CD4-positive, alpha-beta T cell (primary cell): Measurements from ENCODE around the gene USP6NL. TPM values are rescaled to one million over a fixed set of nuclear protein-coding genes. Genes with fewer than 3 reads are reported as not detected.

ENCODE experiments used
- ATAC-seq: fragments of 200-7000 bp; cut with Tn5 transposase; one replicate; pipeline ENCODE4 v1.10.0; 2022; ENCODE audit warnings: mild to moderate bottlenecking; ENCODE audit not compliant: poor library complexity
- CTCF ChIA-PET: fragments of 350-600 bp; sonication (Branson Sonifier 250); formaldehyde crosslinking; loops from one replicate; lab custom pipeline; 2021; ENCODE audit warnings: antibody characterized with exemption, inconsistent platforms; lab: Charles Lee
- POLR2A ChIA-PET: fragments of 350-600 bp; sonication (Branson Sonifier 250); formaldehyde crosslinking; loops from one replicate; lab custom pipeline; 2021; ENCODE audit warnings: antibody characterized with exemption, inconsistent platforms; lab: Charles Lee
- DNase-seq, 14 experiments: peaks; one replicate each; pipeline ENCODE4 v3.0.0-alpha.2; 2013 to 2020; ENCODE audit warnings: mixed read lengths in 2 of 14
- H3K27ac ChIP-seq, 2 donors: one replicate each; pipeline versions ENCODE4 v1.5.1 to v1.7.0; 2013; ENCODE audit warnings: low read length in 2 of 2, low read depth in 1 of 2, mild to moderate bottlenecking in 1 of 2
- H3K27me3 ChIP-seq, 2 experiments: 1 replicate in 1 of 2; 2 replicates in 1 of 2; pipeline versions ENCODE4 v1.6.1 to v1.7.0; 2013; ENCODE audit warnings: low read length in 2 of 2, control low read depth in 1 of 2, mild to moderate bottlenecking in 1 of 2, moderate library complexity in 1 of 2; ENCODE audit not compliant: insufficient read depth in 2 of 2, control insufficient read depth in 1 of 2
- H3K36me3 ChIP-seq: one replicate; pipeline ENCODE4 v1.6.1; 2013; ENCODE audit warnings: low read length, control low read depth; ENCODE audit not compliant: insufficient read depth
- H3K4me1 ChIP-seq: one replicate; pipeline ENCODE4 v1.6.1; 2013; ENCODE audit warnings: low read length, control low read depth; ENCODE audit not compliant: insufficient read depth
- H3K4me3 ChIP-seq: one replicate; pipeline ENCODE4 v1.5.1; 2013; ENCODE audit warnings: mild to moderate bottlenecking, low read length, moderate library complexity
- H3K9me3 ChIP-seq, 2 experiments: 1 replicate in 1 of 2; 2 replicates in 1 of 2; pipeline versions ENCODE4 v1.6.1 to v1.7.0; 2013; ENCODE audit warnings: low read length in 2 of 2, mild to moderate bottlenecking in 2 of 2, control low read depth in 1 of 2, moderate library complexity in 1 of 2; ENCODE audit not compliant: control insufficient read depth in 1 of 2, insufficient read depth in 1 of 2
- H3K27ac Mint-ChIP-seq: one replicate; pipeline ENCODE4 v1.8.0; 2020; ENCODE audit warnings: mixed read lengths
- H3K27me3 Mint-ChIP-seq: one replicate; pipeline ENCODE4 v1.8.0; 2021; ENCODE audit warnings: mixed read lengths
- H3K36me3 Mint-ChIP-seq: one replicate; pipeline ENCODE4 v1.8.0; 2021; ENCODE audit warnings: low read depth, mixed read lengths
- H3K4me1 Mint-ChIP-seq: one replicate; pipeline ENCODE4 v1.8.0; 2021; ENCODE audit warnings: low read depth, mixed read lengths
- H3K4me3 Mint-ChIP-seq: one replicate; pipeline ENCODE4 v1.8.0; 2020; ENCODE audit warnings: mild to moderate bottlenecking, mixed read lengths
- H3K9me3 Mint-ChIP-seq: one replicate; pipeline ENCODE4 v1.8.0; 2020; ENCODE audit warnings: mixed read lengths
- intact Hi-C, 2 experiments: fragments of 100-400 bp; cut with DNase I in 1 of 2; cut with micrococcal nuclease in 1 of 2; formaldehyde crosslinking; loops; one replicate each; pipeline versions ENCODE4 v1.15.1 to v1.9.0; 2023 to 2025; cut with DNase I, micrococcal nuclease
- total RNA-seq, 174 experiments: library from RNA in 2 of 174; stranded (reverse) in 2 of 174; gene quantifications; one replicate each; pipeline ENCODE4 v1.2.3 and lab custom pipeline; 2021 to 2026
- TF ChIP-seq, protein P1 (sequence below): fragments of 200-600 bp; IDR thresholded peaks from one replicate; pipeline ENCODE4 v1.8.0; 2022; ENCODE audit warnings: antibody characterized with exemption, mild to moderate bottlenecking

The USP6NL gene
- total RNA-seq, 2 experiments from 2014 or later, result 5.2 to 5.6 TPM

DNA sequence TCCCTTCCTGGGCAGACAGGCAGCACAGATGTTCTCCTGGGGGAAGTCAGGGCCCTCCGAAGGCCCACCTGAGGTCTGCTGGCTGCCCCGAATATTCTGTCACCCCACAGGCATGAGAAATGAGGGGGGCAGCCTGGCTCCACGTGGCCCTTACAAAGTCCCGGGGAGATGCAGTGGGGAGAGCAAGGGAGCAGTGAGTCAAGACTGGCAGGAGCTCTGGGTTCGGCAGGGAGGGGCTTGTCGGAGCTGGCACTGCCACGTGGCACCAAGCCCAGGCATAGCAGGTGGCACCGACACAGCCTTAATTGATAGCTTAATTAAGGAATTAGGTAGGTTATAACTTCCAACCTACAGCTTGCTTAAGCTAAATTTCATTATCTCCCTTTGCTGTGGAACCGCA, 163.9 kb downstream of the USP6NL start:
- no peak overlapping the region for H3K4me3 ChIP-seq
- no peak overlapping the region for H3K27ac Mint-ChIP-seq
- no peak overlapping the region for H3K4me3 Mint-ChIP-seq
- H3K27ac ChIP-seq, result no peak overlapping the region
- no peaks in the 10 kb centered on the region for H3K36me3 Mint-ChIP-seq
- intact Hi-C loops, result no loop called here
- H3K36me3 ChIP-seq, result no peaks in the 10 kb centered on the region
- POLR2A ChIA-PET, result no interaction called here
- H3K9me3 Mint-ChIP-seq, result no peaks in the 10 kb centered on the region
- DNase-seq (peak in 1 of 14 experiments; percentile 19), ATAC-seq (no peak)
- TF ChIP-seq, protein P1, sequence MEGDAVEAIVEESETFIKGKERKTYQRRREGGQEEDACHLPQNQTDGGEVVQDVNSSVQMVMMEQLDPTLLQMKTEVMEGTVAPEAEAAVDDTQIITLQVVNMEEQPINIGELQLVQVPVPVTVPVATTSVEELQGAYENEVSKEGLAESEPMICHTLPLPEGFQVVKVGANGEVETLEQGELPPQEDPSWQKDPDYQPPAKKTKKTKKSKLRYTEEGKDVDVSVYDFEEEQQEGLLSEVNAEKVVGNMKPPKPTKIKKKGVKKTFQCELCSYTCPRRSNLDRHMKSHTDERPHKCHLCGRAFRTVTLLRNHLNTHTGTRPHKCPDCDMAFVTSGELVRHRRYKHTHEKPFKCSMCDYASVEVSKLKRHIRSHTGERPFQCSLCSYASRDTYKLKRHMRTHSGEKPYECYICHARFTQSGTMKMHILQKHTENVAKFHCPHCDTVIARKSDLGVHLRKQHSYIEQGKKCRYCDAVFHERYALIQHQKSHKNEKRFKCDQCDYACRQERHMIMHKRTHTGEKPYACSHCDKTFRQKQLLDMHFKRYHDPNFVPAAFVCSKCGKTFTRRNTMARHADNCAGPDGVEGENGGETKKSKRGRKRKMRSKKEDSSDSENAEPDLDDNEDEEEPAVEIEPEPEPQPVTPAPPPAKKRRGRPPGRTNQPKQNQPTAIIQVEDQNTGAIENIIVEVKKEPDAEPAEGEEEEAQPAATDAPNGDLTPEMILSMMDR, result no peak
- peaks cover 12% of the 10 kb centered on the region for H3K4me1 Mint-ChIP-seq
- peaks cover 6% of the 10 kb centered on the region for H3K4me1 ChIP-seq
- no peaks in the 10 kb centered on the region for H3K9me3 ChIP-seq
- no peaks in the 10 kb centered on the region for H3K27me3 Mint-ChIP-seq
- no peaks in the 10 kb centered on the region for H3K27me3 ChIP-seq
- CTCF ChIA-PET, result no interaction called here

DNA sequence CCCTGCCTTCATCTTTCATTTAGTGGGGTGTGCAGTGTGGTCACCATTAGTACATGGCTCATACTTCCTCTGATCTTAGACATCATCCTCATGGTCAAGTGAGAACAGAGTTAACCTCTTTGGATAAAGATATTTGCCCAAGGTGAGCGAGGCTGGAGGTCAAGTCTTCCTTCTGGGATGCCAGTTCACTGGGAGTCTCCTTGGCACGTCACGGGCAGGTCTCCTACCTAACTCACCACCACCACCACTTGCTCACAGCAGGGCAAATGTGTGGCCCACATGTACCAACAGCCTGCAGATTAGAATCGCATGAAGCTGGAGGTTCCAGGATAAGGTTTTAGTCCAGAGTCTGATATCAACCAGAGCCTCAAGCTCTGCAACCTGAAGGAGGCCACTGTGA, 164.6 kb downstream of the USP6NL start:
- Histone ChIP-seq H3K9me3 (no peaks in the 10 kb centered on the region), H3K36me3 (no peaks in the 10 kb centered on the region), H3K4me1 (peaks cover 6% of the 10 kb centered on the region), H3K27me3 (no peaks in the 10 kb centered on the region), H3K27ac (no peak overlapping the region), H3K4me3 (no peak overlapping the region)
- Mint-ChIP-seq H3K36me3 (no peaks in the 10 kb centered on the region), H3K27ac (no peak overlapping the region), H3K9me3 (no peaks in the 10 kb centered on the region), H3K27me3 (no peaks in the 10 kb centered on the region), H3K4me3 (no peak overlapping the region), H3K4me1 (peaks cover 12% of the 10 kb centered on the region)
- peak in 1 of 14 experiments; percentile 6 for DNase-seq
- ChIA-PET POLR2A (interaction anchor here (0.5 kb wide), 1 partner anchor 39 kb away, joined by 3 read pairs; no protein-coding TSS in a partner anchor), CTCF (no interaction called here)
- TF ChIP-seq, protein P1, result no peak
- no peak for ATAC-seq
- intact Hi-C loops, result no loop called here

DNA sequence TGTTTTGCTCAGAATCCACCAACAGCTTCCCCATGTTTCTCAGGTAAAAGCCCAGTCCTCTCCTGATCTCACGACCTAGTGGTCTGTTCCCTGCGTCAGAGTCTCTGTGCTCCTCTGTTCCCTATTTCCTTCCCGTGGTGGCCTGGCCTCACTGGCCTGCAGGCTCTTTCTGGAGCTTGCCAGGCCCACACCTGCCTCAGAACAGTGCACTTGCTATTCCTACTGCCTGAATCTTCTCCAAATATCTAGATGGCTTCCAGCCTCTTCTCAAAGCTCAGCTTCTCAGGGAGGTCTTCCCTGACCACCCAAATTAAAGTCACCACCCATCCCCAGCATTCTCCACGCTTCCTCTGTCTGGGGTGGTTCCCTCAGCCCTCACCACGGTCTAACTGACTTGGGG, 165.3 kb downstream of the USP6NL start:
- no peaks in the 10 kb centered on the region for H3K27me3 Mint-ChIP-seq
- POLR2A ChIA-PET, result no interaction called here
- ATAC-seq (no peak), DNase-seq (no peak)
- Histone ChIP-seq H3K27ac (no peak overlapping the region), H3K9me3 (no peaks in the 10 kb centered on the region), H3K4me3 (no peak overlapping the region), H3K4me1 (peaks cover 6% of the 10 kb centered on the region), H3K27me3 (no peaks in the 10 kb centered on the region), H3K36me3 (no peaks in the 10 kb centered on the region)
- no peak overlapping the region for H3K4me3 Mint-ChIP-seq
- H3K27ac Mint-ChIP-seq, result no peak overlapping the region
- intact Hi-C loops, result no loop called here
- peaks cover 16% of the 10 kb centered on the region for H3K4me1 Mint-ChIP-seq
- no peaks in the 10 kb centered on the region for H3K36me3 Mint-ChIP-seq
- TF ChIP-seq, protein P1, result no peak
- CTCF ChIA-PET, result no interaction called here
- H3K9me3 Mint-ChIP-seq, result no peaks in the 10 kb centered on the region
